Measurements from ENCODE around the gene HEG1.
A peak's percentile ranks its signal among the peaks of the same experiment; 100 is the strongest.
"Not testable (repeated sequence)": the region's sequence is repeated elsewhere in the genome, so short reads cannot be mapped to it uniquely, and the experiment has no call there.

Gene HEG1

DNA sequence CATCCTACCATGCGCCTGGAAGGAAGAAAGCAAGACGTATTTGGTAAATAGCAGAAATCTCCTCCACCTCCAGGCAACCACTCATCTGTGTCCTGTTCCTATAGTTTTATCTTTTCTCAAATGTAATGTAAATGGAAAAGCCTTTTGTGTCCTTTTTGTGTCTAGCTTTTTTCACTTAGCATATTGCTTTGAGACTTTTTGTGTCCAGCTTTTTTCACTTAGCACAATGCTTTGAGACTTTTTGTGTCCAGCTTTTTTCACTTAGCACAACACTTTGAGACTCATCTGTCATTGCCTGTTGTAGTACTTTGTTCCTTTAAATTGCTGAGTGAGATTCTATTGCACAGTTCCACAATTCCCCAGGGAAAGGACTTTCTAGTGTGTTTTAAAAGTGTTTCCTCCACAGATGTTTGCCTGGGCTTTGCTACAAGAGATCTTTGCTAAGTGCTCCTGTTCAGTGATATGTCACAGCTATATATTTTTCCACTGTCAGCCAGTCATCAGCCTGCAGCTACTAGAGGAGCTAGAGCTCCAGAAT, 93.3 kb downstream of the HEG1 start:
- DNase-seq (ENCODE audit: low read depth): peak; percentile 40
- H3K4me3 ChIP-seq (ENCODE audit: low read depth, low read length): no peak overlapping the region

GRCh38 chr3:124960698-124961097, 95.1 kb downstream of the HEG1 start:
- DNase-seq (ENCODE audit: low read depth): no peak
- TF ChIP-seq, protein P1, sequence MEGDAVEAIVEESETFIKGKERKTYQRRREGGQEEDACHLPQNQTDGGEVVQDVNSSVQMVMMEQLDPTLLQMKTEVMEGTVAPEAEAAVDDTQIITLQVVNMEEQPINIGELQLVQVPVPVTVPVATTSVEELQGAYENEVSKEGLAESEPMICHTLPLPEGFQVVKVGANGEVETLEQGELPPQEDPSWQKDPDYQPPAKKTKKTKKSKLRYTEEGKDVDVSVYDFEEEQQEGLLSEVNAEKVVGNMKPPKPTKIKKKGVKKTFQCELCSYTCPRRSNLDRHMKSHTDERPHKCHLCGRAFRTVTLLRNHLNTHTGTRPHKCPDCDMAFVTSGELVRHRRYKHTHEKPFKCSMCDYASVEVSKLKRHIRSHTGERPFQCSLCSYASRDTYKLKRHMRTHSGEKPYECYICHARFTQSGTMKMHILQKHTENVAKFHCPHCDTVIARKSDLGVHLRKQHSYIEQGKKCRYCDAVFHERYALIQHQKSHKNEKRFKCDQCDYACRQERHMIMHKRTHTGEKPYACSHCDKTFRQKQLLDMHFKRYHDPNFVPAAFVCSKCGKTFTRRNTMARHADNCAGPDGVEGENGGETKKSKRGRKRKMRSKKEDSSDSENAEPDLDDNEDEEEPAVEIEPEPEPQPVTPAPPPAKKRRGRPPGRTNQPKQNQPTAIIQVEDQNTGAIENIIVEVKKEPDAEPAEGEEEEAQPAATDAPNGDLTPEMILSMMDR (IDR thresholded peaks at IDR 0.05; ENCODE audit: low read depth, low read length): no peak
- TF ChIP-seq POLR2A (IDR thresholded peaks at IDR 0.05; ENCODE audit: extremely low read depth, insufficient read length) (no peak), MAX (IDR thresholded peaks at IDR 0.05; ENCODE audit: low read depth, low read length) (no peak), MYC (IDR thresholded peaks at IDR 0.05; ENCODE audit: low read depth, low read length) (no peak)
- no peak overlapping the region for H3K4me3 ChIP-seq (ENCODE audit: low read depth, low read length)

More for the DNA sequence above, 93.3 kb downstream of the HEG1 start:
- no peak for TF ChIP-seq MYC (IDR thresholded peaks at IDR 0.05; ENCODE audit: low read depth, low read length)
- no peak for TF ChIP-seq MAX (IDR thresholded peaks at IDR 0.05; ENCODE audit: low read depth, low read length)
- TF ChIP-seq POLR2A (IDR thresholded peaks at IDR 0.05; ENCODE audit: extremely low read depth, insufficient read length): no peak

DNA sequence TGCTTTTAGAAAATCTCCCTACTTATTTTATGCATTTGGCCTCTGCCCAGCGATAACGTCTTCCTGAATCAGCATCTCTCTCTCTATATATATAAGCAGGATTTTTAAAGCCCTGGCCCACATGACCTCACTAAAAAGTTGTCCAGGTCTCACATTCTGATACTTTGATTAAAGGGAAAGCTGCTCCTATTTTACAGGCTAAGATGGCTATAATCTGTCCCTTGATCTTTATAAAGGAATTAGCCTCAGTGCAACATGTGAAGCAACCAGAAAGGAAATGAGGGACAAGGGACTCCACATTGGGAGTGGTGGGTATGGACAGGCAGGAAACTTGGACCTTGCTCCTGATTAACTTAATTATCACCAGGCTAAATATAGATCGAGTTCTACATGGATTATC, 95.7 kb downstream of the HEG1 start:
- DNase-seq (ENCODE audit: low read depth): no peak
- TF ChIP-seq POLR2A (IDR thresholded peaks at IDR 0.05; ENCODE audit: extremely low read depth, insufficient read length) (no peak), MAX (IDR thresholded peaks at IDR 0.05; ENCODE audit: low read depth, low read length) (no peak), MYC (IDR thresholded peaks at IDR 0.05; ENCODE audit: low read depth, low read length) (no peak)
- TF ChIP-seq, protein P1 (IDR thresholded peaks at IDR 0.05; ENCODE audit: low read depth, low read length): no peak
- no peak overlapping the region for H3K4me3 ChIP-seq (ENCODE audit: low read depth, low read length)

DNA sequence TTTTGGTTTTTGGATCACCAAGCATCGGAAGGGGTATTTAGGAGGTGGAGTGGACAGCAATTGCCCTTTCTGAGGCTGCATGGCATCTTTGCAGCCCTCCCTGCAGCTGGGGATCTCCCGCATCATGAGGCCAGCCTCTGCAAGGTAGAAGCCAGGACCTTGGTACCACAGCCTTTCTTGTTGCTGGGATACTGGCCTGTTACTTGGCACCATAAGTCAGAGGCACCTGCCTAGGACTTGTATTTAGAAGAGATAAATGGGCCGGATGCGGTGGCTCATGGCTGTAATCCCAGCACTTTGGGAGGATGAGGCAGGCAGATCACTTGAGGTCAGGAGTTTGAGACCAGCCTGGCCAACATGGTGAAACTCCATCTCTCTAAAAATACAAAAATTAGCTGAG, 97.8 kb downstream of the HEG1 start:
- not testable (repeated sequence) for H3K4me3 ChIP-seq (ENCODE audit: low read depth, low read length); DNase-seq (ENCODE audit: low read depth)

DNA sequence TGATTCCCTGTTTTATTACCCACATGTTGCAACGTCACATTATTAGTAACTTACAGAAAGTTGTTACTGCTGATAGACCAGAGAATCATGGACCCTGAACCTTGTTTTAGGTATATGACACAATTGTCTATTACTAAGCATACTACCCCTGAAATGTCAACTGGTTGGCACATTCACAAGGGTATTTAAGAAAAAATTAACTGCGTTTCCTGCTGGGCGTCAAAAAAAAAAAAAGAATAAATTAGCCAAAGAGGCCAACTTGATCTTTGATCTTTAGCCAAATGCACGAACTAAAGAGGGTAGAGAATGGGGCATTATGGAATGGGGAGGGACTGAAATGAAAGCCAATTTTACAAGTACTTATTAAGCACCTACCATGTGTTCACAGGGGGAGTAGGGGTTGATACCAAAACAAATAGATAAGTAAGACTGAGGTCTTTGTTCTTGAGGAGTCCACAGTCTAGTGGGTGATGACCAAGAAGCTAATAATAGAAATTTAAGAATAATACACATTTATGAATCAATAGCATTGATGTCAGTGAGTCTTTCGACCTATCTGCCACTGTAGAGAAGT, 103.4 kb downstream of the HEG1 start:
- TF ChIP-seq, protein P1 (IDR thresholded peaks at IDR 0.05; ENCODE audit: low read depth, low read length): no peak
- no peak for TF ChIP-seq MYC (IDR thresholded peaks at IDR 0.05; ENCODE audit: low read depth, low read length)
- no peak overlapping the region for H3K4me3 ChIP-seq (ENCODE audit: low read depth, low read length)
- no peak for DNase-seq (ENCODE audit: low read depth)

DNA sequence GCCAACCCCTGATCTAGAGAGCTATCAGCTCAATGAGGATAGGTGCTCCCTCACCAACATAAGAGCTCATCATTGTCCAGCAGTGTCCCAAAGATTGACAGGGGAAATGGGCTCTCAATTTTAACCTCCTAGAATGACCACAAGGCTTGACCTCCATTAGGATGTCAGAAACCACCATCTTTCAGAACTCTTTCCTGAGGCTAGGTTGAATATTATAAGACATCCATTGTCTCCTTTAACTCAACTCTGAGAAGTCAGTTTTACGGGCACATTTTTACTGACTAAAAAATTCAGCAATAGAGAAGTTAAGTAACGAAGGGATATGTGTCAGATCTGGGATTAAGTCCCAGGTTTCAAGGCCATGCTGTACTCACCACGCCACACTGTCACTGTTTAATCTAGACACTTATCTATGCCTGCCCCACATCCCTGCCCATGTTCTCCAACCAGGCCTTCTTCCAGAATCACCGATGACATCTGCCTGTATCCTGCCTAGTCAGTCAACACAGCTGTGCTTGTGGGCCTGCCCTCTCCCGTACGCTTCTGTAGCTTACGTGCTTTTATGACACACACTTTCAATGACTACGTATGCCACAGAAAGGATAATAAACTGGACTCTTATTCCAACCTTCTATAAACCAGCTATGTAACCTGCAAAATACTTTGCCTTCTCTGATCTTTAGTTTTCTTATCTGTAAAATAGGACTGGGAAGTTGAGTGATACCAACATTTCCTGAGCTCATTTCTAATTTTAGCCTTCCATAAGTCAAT, 104.1 kb downstream of the HEG1 start:
- DNase-seq (ENCODE audit: low read depth): no peak
- no peak overlapping the region for H3K4me3 ChIP-seq (ENCODE audit: low read depth, low read length)
- TF ChIP-seq POLR2A (IDR thresholded peaks at IDR 0.05; ENCODE audit: extremely low read depth, insufficient read length) (no peak), MAX (IDR thresholded peaks at IDR 0.05; ENCODE audit: low read depth, low read length) (no peak), MYC (IDR thresholded peaks at IDR 0.05; ENCODE audit: low read depth, low read length) (no peak)
- TF ChIP-seq, protein P1 (IDR thresholded peaks at IDR 0.05; ENCODE audit: low read depth, low read length): no peak

Measured in NB4 (cell line).